ENCODE results near the gene COL5A2. TPM values are rescaled to one million over a fixed set of nuclear protein-coding genes. Genes with fewer than 3 reads are reported as not detected.

Gene COL5A2
- total and polyA plus RNA-seq, 2 donors, result 8.8 to 28.2 TPM

- 96% methylated on average over 1 of the region's 1 CpG for WGBS
- no peaks in the 10 kb centered on the region for H3K9me3 ChIP-seq (ENCODE audit: control insufficient read depth in 2 of 2, insufficient read depth in 1 of 2, low read length in 1 of 2)
- no peak overlapping the region for H3K4me3 ChIP-seq (ENCODE audit: low read length in 2 of 2)
- no peaks in the 10 kb centered on the region for H3K27me3 ChIP-seq (ENCODE audit: control insufficient read depth in 2 of 2, insufficient read depth in 1 of 2, low read length in 1 of 2)
- no peaks in the 10 kb centered on the region for H3K36me3 ChIP-seq (ENCODE audit: control insufficient read depth in 2 of 2, insufficient read depth in 2 of 2, low read length in 1 of 2)
- H3K27ac ChIP-seq (ENCODE audit: low read depth in 1 of 2, low read length in 1 of 2), result no peak overlapping the region
- DNase-seq (ENCODE audit: low read depth in 6 of 9, low spot score in 9 of 9), result no peak
- no peaks in the 10 kb centered on the region for H3K4me1 ChIP-seq (ENCODE audit: control insufficient read depth in 2 of 2, insufficient read depth in 2 of 2, low read length in 2 of 2)
Measured at GRCh38 chr2:189157939-189158338, 21.6 kb downstream of the COL5A2 start.

GRCh38 chr2:189157456-189157855, 22.1 kb downstream of the COL5A2 start:
- no peak for DNase-seq (ENCODE audit: low read depth in 6 of 9, low spot score in 9 of 9)
- Histone ChIP-seq H3K36me3 (ENCODE audit: control insufficient read depth in 2 of 2, insufficient read depth in 2 of 2, low read length in 1 of 2) (no peaks in the 10 kb centered on the region), H3K4me3 (ENCODE audit: low read length in 2 of 2) (no peak overlapping the region), H3K27me3 (ENCODE audit: control insufficient read depth in 2 of 2, insufficient read depth in 1 of 2, low read length in 1 of 2) (no peaks in the 10 kb centered on the region), H3K4me1 (ENCODE audit: control insufficient read depth in 2 of 2, insufficient read depth in 2 of 2, low read length in 2 of 2) (no peaks in the 10 kb centered on the region), H3K9me3 (ENCODE audit: control insufficient read depth in 2 of 2, insufficient read depth in 1 of 2, low read length in 1 of 2) (no peaks in the 10 kb centered on the region), H3K27ac (ENCODE audit: low read depth in 1 of 2, low read length in 1 of 2) (no peak overlapping the region)

- WGBS, result 91% methylated on average over 1 of the region's 1 CpG
- Histone ChIP-seq H3K36me3 (ENCODE audit: control insufficient read depth in 2 of 2, insufficient read depth in 2 of 2, low read length in 1 of 2) (no peaks in the 10 kb centered on the region), H3K27me3 (ENCODE audit: control insufficient read depth in 2 of 2, insufficient read depth in 1 of 2, low read length in 1 of 2) (no peaks in the 10 kb centered on the region)
Measured at GRCh38 chr2:189155795-189156194, 23.8 kb downstream of the COL5A2 start.

GRCh38 chr2:189153619-189154018, 25.9 kb downstream of the COL5A2 start:
- no peak overlapping the region for H3K4me3 ChIP-seq (ENCODE audit: low read length in 2 of 2)
- no peaks in the 10 kb centered on the region for H3K27me3 ChIP-seq (ENCODE audit: control insufficient read depth in 2 of 2, insufficient read depth in 1 of 2, low read length in 1 of 2)
- no peaks in the 10 kb centered on the region for H3K9me3 ChIP-seq (ENCODE audit: control insufficient read depth in 2 of 2, insufficient read depth in 1 of 2, low read length in 1 of 2)
- H3K4me1 ChIP-seq (ENCODE audit: control insufficient read depth in 2 of 2, insufficient read depth in 2 of 2, low read length in 2 of 2), result no peaks in the 10 kb centered on the region
- H3K36me3 ChIP-seq (ENCODE audit: control insufficient read depth in 2 of 2, insufficient read depth in 2 of 2, low read length in 1 of 2), result no peaks in the 10 kb centered on the region
- no peak for DNase-seq (ENCODE audit: low read depth in 6 of 9, low spot score in 9 of 9)
- 91% methylated on average over 2 of the region's 2 CpGs for WGBS
- H3K27ac ChIP-seq (ENCODE audit: low read depth in 1 of 2, low read length in 1 of 2), result no peak overlapping the region

More at GRCh38 chr2:189155795-189156194, 23.8 kb downstream of the COL5A2 start:
- Histone ChIP-seq H3K27ac (ENCODE audit: low read depth in 1 of 2, low read length in 1 of 2) (no peak overlapping the region), H3K9me3 (ENCODE audit: control insufficient read depth in 2 of 2, insufficient read depth in 1 of 2, low read length in 1 of 2) (no peaks in the 10 kb centered on the region), H3K4me3 (ENCODE audit: low read length in 2 of 2) (no peak overlapping the region), H3K4me1 (ENCODE audit: control insufficient read depth in 2 of 2, insufficient read depth in 2 of 2, low read length in 2 of 2) (no peaks in the 10 kb centered on the region)
- no peak for DNase-seq (ENCODE audit: low read depth in 6 of 9, low spot score in 9 of 9)

- Histone ChIP-seq H3K27me3 (ENCODE audit: control insufficient read depth in 2 of 2, insufficient read depth in 1 of 2, low read length in 1 of 2) (no peaks in the 10 kb centered on the region), H3K9me3 (ENCODE audit: control insufficient read depth in 2 of 2, insufficient read depth in 1 of 2, low read length in 1 of 2) (no peaks in the 10 kb centered on the region), H3K4me3 (ENCODE audit: low read length in 2 of 2) (no peak overlapping the region), H3K27ac (ENCODE audit: low read depth in 1 of 2, low read length in 1 of 2) (no peak overlapping the region), H3K4me1 (ENCODE audit: control insufficient read depth in 2 of 2, insufficient read depth in 2 of 2, low read length in 2 of 2) (no peaks in the 10 kb centered on the region), H3K36me3 (ENCODE audit: control insufficient read depth in 2 of 2, insufficient read depth in 2 of 2, low read length in 1 of 2) (no peaks in the 10 kb centered on the region)
- DNase-seq (ENCODE audit: low read depth in 6 of 9, low spot score in 9 of 9), result no peak
- 95% methylated on average over 3 of the region's 3 CpGs for WGBS
Measured at GRCh38 chr2:189152483-189152882, 27.1 kb downstream of the COL5A2 start.

GRCh38 chr2:189151906-189152305, 27.7 kb downstream of the COL5A2 start:
- Histone ChIP-seq H3K4me1 (ENCODE audit: control insufficient read depth in 2 of 2, insufficient read depth in 2 of 2, low read length in 2 of 2) (no peaks in the 10 kb centered on the region), H3K9me3 (ENCODE audit: control insufficient read depth in 2 of 2, insufficient read depth in 1 of 2, low read length in 1 of 2) (no peaks in the 10 kb centered on the region), H3K4me3 (ENCODE audit: low read length in 2 of 2) (no peak overlapping the region), H3K27ac (ENCODE audit: low read depth in 1 of 2, low read length in 1 of 2) (no peak overlapping the region), H3K36me3 (ENCODE audit: control insufficient read depth in 2 of 2, insufficient read depth in 2 of 2, low read length in 1 of 2) (no peaks in the 10 kb centered on the region), H3K27me3 (ENCODE audit: control insufficient read depth in 2 of 2, insufficient read depth in 1 of 2, low read length in 1 of 2) (no peaks in the 10 kb centered on the region)
- DNase-seq (ENCODE audit: low read depth in 6 of 9, low spot score in 9 of 9), result no peak

GRCh38 chr2:189150033-189150432, 29.5 kb downstream of the COL5A2 start:
- DNase-seq (ENCODE audit: low read depth in 6 of 9, low spot score in 9 of 9), result no peak
- no peaks in the 10 kb centered on the region for H3K9me3 ChIP-seq (ENCODE audit: control insufficient read depth in 2 of 2, insufficient read depth in 1 of 2, low read length in 1 of 2)
- WGBS, result 44% methylated on average over 2 of the region's 2 CpGs
- no peak overlapping the region for H3K27ac ChIP-seq (ENCODE audit: low read depth in 1 of 2, low read length in 1 of 2)
- no peaks in the 10 kb centered on the region for H3K36me3 ChIP-seq (ENCODE audit: control insufficient read depth in 2 of 2, insufficient read depth in 2 of 2, low read length in 1 of 2)
- no peaks in the 10 kb centered on the region for H3K27me3 ChIP-seq (ENCODE audit: control insufficient read depth in 2 of 2, insufficient read depth in 1 of 2, low read length in 1 of 2)
- no peak overlapping the region for H3K4me3 ChIP-seq (ENCODE audit: low read length in 2 of 2)
- no peaks in the 10 kb centered on the region for H3K4me1 ChIP-seq (ENCODE audit: control insufficient read depth in 2 of 2, insufficient read depth in 2 of 2, low read length in 2 of 2)

GRCh38 chr2:189147989-189148388, 31.6 kb downstream of the COL5A2 start:
- WGBS, result 94% methylated on average over 1 of the region's 1 CpG
- H3K36me3 ChIP-seq (ENCODE audit: control insufficient read depth in 2 of 2, insufficient read depth in 2 of 2, low read length in 1 of 2), result no peaks in the 10 kb centered on the region
- no peak overlapping the region for H3K4me3 ChIP-seq (ENCODE audit: low read length in 2 of 2)
- no peak for DNase-seq (ENCODE audit: low read depth in 6 of 9, low spot score in 9 of 9)
- no peak overlapping the region for H3K27ac ChIP-seq (ENCODE audit: low read depth in 1 of 2, low read length in 1 of 2)
- no peaks in the 10 kb centered on the region for H3K9me3 ChIP-seq (ENCODE audit: control insufficient read depth in 2 of 2, insufficient read depth in 1 of 2, low read length in 1 of 2)
- H3K4me1 ChIP-seq (ENCODE audit: control insufficient read depth in 2 of 2, insufficient read depth in 2 of 2, low read length in 2 of 2), result no peaks in the 10 kb centered on the region
- H3K27me3 ChIP-seq (ENCODE audit: control insufficient read depth in 2 of 2, insufficient read depth in 1 of 2, low read length in 1 of 2), result no peaks in the 10 kb centered on the region

GRCh38 chr2:189147361-189147760, 32.2 kb downstream of the COL5A2 start:
- Histone ChIP-seq H3K4me3 (ENCODE audit: low read length in 2 of 2) (no peak overlapping the region), H3K9me3 (ENCODE audit: control insufficient read depth in 2 of 2, insufficient read depth in 1 of 2, low read length in 1 of 2) (no peaks in the 10 kb centered on the region), H3K36me3 (ENCODE audit: control insufficient read depth in 2 of 2, insufficient read depth in 2 of 2, low read length in 1 of 2) (no peaks in the 10 kb centered on the region), H3K4me1 (ENCODE audit: control insufficient read depth in 2 of 2, insufficient read depth in 2 of 2, low read length in 2 of 2) (no peaks in the 10 kb centered on the region), H3K27me3 (ENCODE audit: control insufficient read depth in 2 of 2, insufficient read depth in 1 of 2, low read length in 1 of 2) (no peaks in the 10 kb centered on the region), H3K27ac (ENCODE audit: low read depth in 1 of 2, low read length in 1 of 2) (no peak overlapping the region)
- DNase-seq (ENCODE audit: low read depth in 6 of 9, low spot score in 9 of 9), result no peak
- 98% methylated on average over 2 of the region's 2 CpGs for WGBS

- 76% methylated on average over 2 of the region's 2 CpGs for WGBS
- H3K27ac ChIP-seq (ENCODE audit: low read depth in 1 of 2, low read length in 1 of 2), result no peak overlapping the region
- no peaks in the 10 kb centered on the region for H3K36me3 ChIP-seq (ENCODE audit: control insufficient read depth in 2 of 2, insufficient read depth in 2 of 2, low read length in 1 of 2)
- H3K4me1 ChIP-seq (ENCODE audit: control insufficient read depth in 2 of 2, insufficient read depth in 2 of 2, low read length in 2 of 2), result no peaks in the 10 kb centered on the region
- H3K9me3 ChIP-seq (ENCODE audit: control insufficient read depth in 2 of 2, insufficient read depth in 1 of 2, low read length in 1 of 2), result no peaks in the 10 kb centered on the region
- H3K27me3 ChIP-seq (ENCODE audit: control insufficient read depth in 2 of 2, insufficient read depth in 1 of 2, low read length in 1 of 2), result no peaks in the 10 kb centered on the region
- no peak for DNase-seq (ENCODE audit: low read depth in 6 of 9, low spot score in 9 of 9)
- H3K4me3 ChIP-seq (ENCODE audit: low read length in 2 of 2), result no peak overlapping the region
Measured at GRCh38 chr2:189146553-189146952, 33.0 kb downstream of the COL5A2 start.
